Neuronal stem cell (in vitro differentiated cells): Measurements from ENCODE around the gene SDSL.

Experiments
- DNase-seq: peaks from one replicate; pipeline ENCODE4 v3.0.0-alpha.2; 2013; ENCODE audit warnings: low spot score
- H2AFZ ChIP-seq: one replicate; pipeline ENCODE4 v1.6.1; 2013; ENCODE audit warnings: mild to moderate bottlenecking, low read length, inconsistent platforms
- H2AK5ac ChIP-seq: 2 replicates; pipeline ENCODE4 v1.6.1; 2013; ENCODE audit warnings: low read depth, mild to moderate bottlenecking, inconsistent platforms, low read length, moderate library complexity, mixed read lengths
- H2BK120ac ChIP-seq: 2 replicates; pipeline ENCODE4 v1.6.1; 2013; ENCODE audit warnings: low read depth, mild to moderate bottlenecking, inconsistent platforms, low read length, moderate library complexity, mixed read lengths
- H2BK12ac ChIP-seq: one replicate; pipeline ENCODE4 v1.6.1; 2013; ENCODE audit warnings: low read length, inconsistent platforms
- H2BK15ac ChIP-seq: 2 replicates; pipeline ENCODE4 v1.6.1; 2013; ENCODE audit warnings: mild to moderate bottlenecking, low read length, inconsistent platforms, mixed read lengths
- H2BK5ac ChIP-seq: one replicate; pipeline ENCODE4 v1.6.1; 2013; ENCODE audit warnings: inconsistent platforms, mild to moderate bottlenecking, low read length, moderate library complexity
- H3K14ac ChIP-seq: one replicate; pipeline ENCODE4 v1.6.1; 2013; ENCODE audit warnings: low read length, inconsistent platforms
- H3K18ac ChIP-seq: 2 replicates; pipeline ENCODE4 v1.6.1; 2013; ENCODE audit warnings: low read length, inconsistent platforms
- H3K23ac ChIP-seq: 2 replicates; pipeline ENCODE4 v1.6.1; 2013; ENCODE audit warnings: low read depth, mild to moderate bottlenecking, mixed read lengths, low read length, inconsistent platforms; ENCODE audit not compliant: poor library complexity
- H3K27ac ChIP-seq: replicated peaks from 3 replicates; pipeline ENCODE4 v1.5.1; 2013; ENCODE audit warnings: low read length, inconsistent platforms
- H3K27me3 ChIP-seq, 3 experiments: 2 replicates each; pipeline ENCODE4 v1.6.1; 2013; ENCODE audit warnings: low read length in 3 of 3, mild to moderate bottlenecking in 2 of 3, inconsistent platforms in 1 of 3, low read depth in 1 of 3, mixed read lengths in 1 of 3, moderate library complexity in 1 of 3; ENCODE audit not compliant: control insufficient read depth in 3 of 3, insufficient read depth in 3 of 3
- H3K36me3 ChIP-seq, 2 donors: replicated peaks in 1 of 2; 2 replicates each; pipeline ENCODE4 v1.6.1; 2013; ENCODE audit warnings: low read length in 2 of 2; ENCODE audit not compliant: control insufficient read depth in 2 of 2, insufficient read depth in 2 of 2
- H3K4ac ChIP-seq: 2 replicates; pipeline ENCODE4 v1.6.1; 2013; ENCODE audit warnings: inconsistent platforms, mild to moderate bottlenecking, low read length, moderate library complexity
- H3K4me1 ChIP-seq, 2 donors: 1 replicate in 1 of 2; 2 replicates in 1 of 2; pipeline ENCODE4 v1.6.1; 2013; ENCODE audit warnings: low read length in 2 of 2, low read depth in 1 of 2; ENCODE audit not compliant: control insufficient read depth in 2 of 2, insufficient read depth in 1 of 2
- H3K4me2 ChIP-seq: one replicate; pipeline ENCODE4 v1.6.1; 2013; ENCODE audit warnings: mild to moderate bottlenecking, low read length, inconsistent platforms; ENCODE audit not compliant: insufficient read depth, poor library complexity, severe bottlenecking
- H3K4me3 ChIP-seq, 2 donors: 2 replicates each; pipeline ENCODE4 v1.5.1; 2013; ENCODE audit warnings: low read length in 2 of 2, mild to moderate bottlenecking in 2 of 2, inconsistent platforms in 1 of 2, moderate library complexity in 1 of 2
- H3K79me1 ChIP-seq: one replicate; pipeline ENCODE4 v1.6.1; 2013; ENCODE audit warnings: low read depth, mild to moderate bottlenecking, inconsistent platforms, low read length, moderate library complexity
- H3K9ac ChIP-seq: one replicate; pipeline ENCODE4 v1.6.1; 2013; ENCODE audit warnings: mild to moderate bottlenecking, low read depth, low read length, inconsistent platforms; ENCODE audit not compliant: poor library complexity
- H3K9me3 ChIP-seq, 2 donors: replicated peaks in 1 of 2; 2 replicates each; pipeline versions ENCODE3 to v1.6.1; 2013; ENCODE audit warnings: low read length in 2 of 2, mild to moderate bottlenecking in 2 of 2, inconsistent platforms in 1 of 2, low read depth in 1 of 2, mixed read lengths in 1 of 2, moderate library complexity in 1 of 2; ENCODE audit not compliant: control insufficient read depth in 2 of 2, insufficient read depth in 1 of 2
- H4K8ac ChIP-seq: one replicate; pipeline ENCODE4 v1.6.1; 2013; ENCODE audit warnings: low read depth, mild to moderate bottlenecking, inconsistent platforms, low read length, moderate library complexity
- H4K91ac ChIP-seq: one replicate; pipeline ENCODE4 v1.6.1; 2013; ENCODE audit warnings: low read length, low read depth, mild to moderate bottlenecking, inconsistent platforms; ENCODE audit not compliant: poor library complexity
- WGBS, 2 donors: extraction: QIAGEN DNeasy Blood & Tissue Kit; methylation state at CpG; one replicate each; pipeline ENCODE4 v1.1.7; 2013; ENCODE audit warnings: missing lambda C conversion rate in 2 of 2, mixed read lengths in 1 of 2; ENCODE audit not compliant: insufficient read length in 2 of 2, insufficient replicate concordance in 1 of 2; ENCODE audit errors: extremely low coverage in 2 of 2; 5-methylcytosine and 5-hydroxymethylcytosine counted together

SDSL gene

DNA sequence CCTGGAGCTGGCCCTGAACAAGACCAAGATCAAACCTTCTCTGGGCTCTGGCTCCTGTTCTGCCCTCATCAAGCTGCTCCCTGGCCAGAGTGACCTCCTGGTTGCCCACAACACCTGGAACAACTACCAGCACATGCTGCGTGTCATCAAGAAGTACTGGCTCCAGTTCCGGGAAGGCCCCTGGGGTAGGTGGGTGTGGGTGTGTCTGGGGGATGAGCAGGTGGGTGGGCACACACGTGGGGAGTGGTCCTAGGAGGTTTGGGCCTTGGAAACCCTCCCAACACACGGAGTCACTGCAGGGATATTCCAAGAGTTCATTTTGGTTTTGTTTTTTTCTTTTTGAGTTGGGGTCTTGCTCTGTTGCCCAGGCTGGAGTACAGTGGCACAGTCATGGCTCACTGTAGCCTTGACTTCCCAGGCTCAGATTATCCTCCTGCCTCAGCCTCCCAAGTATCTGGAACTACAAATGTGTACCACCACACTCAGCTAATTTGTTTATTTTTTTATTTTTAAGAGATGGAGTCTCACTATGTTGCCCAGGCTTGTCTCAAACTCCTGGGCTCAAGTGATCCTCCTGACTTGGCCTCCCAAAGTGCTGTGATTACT, 47.3 kb upstream of the SDSL start:
- Histone ChIP-seq H3K4me1 (no peaks in the 10 kb centered on the region), H2BK5ac (no peak overlapping the region), H2AK5ac (no peak overlapping the region), H3K36me3 (peaks cover 11 to 57% of the 10 kb centered on the region in 2 donors), H3K23ac (no peak overlapping the region), H4K91ac (no peak overlapping the region), H3K14ac (no peak overlapping the region), H3K4ac (no peak overlapping the region), H2BK15ac (no peak overlapping the region), H3K4me3 (no peak overlapping the region), H2BK12ac (no peak overlapping the region), H4K8ac (no peak overlapping the region), H3K27ac (no peak overlapping the region), H3K9ac (no peak overlapping the region), H3K27me3 (no peaks in the 10 kb centered on the region), H2AFZ (no peak overlapping the region), H3K4me2 (no peak overlapping the region), H3K18ac (peak overlapping the region; percentile 16), H3K9me3 (peaks cover 0 to 2% of the 10 kb centered on the region in 2 donors), H3K79me1 (peaks cover 3% of the 10 kb centered on the region), H2BK120ac (no peak overlapping the region)
- WGBS, 2 donors: no CpG with 5 or more reads among the region's 4 CpGs
- no peak for DNase-seq

DNA sequence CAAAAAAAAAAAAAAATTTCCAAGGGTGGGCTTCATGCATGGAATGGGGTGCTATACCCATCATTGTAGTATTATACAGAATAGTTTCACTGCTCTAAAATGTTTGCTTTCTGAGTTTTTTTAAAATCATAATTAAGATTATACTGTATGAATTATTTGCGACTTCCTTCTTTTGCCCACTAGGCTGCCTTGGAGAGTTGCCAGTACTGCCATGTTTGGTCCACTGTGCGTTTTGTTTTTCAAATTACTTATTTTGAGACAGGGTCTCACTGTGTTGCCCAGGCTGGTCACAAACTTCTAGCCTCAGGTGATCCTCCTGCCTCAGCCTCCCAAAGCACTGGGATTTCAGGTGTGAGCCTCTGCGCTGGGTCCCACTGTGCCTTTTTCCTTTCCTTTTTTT, 43.9 kb upstream of the SDSL start:
- H2BK120ac ChIP-seq: no peak overlapping the region
- no peak overlapping the region for H4K91ac ChIP-seq
- no peak overlapping the region for H3K4ac ChIP-seq
- H2AK5ac ChIP-seq: no peak overlapping the region
- no peak overlapping the region for H2BK15ac ChIP-seq
- peaks cover 0 to 2% of the 10 kb centered on the region in 2 donors for H3K9me3 ChIP-seq
- no peak for DNase-seq
- no peak overlapping the region for H3K4me2 ChIP-seq
- no peak overlapping the region for H2BK5ac ChIP-seq
- H3K9ac ChIP-seq: no peak overlapping the region
- H4K8ac ChIP-seq: no peak overlapping the region
- peaks cover 12 to 53% of the 10 kb centered on the region in 2 donors for H3K36me3 ChIP-seq
- no peak overlapping the region for H3K18ac ChIP-seq
- no peak overlapping the region for H3K27ac ChIP-seq
- H2AFZ ChIP-seq: no peak overlapping the region
- no peak overlapping the region for H3K23ac ChIP-seq
- H3K79me1 ChIP-seq: no peaks in the 10 kb centered on the region
- no CpG with 5 or more reads among the region's 3 CpGs for WGBS, 2 donors
- H3K14ac ChIP-seq: no peak overlapping the region
- H2BK12ac ChIP-seq: no peak overlapping the region
- no peaks in the 10 kb centered on the region for H3K27me3 ChIP-seq
- H3K4me1 ChIP-seq: peaks cover 6 to 12% of the 10 kb centered on the region in 2 donors
- H3K4me3 ChIP-seq: no peak overlapping the region

DNA sequence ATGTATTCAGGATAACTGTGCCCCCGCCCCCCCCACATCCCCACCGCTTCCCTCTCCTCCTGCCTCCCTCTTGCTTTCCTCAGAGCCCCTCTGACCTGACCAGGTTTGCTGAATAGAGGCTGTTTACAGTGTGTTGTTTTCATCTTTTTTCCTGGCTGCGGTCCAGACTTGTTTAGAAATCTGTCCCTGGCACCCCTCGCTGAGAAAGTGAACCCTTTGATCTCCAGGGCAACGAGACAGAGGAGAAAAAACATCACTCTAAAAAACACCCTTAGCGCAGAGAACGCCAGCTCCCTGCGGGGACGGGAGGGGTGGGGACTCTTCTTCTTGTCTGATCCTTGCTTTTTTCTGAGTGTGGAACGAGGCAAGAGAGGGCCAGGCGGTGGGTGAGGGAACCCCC, 41.0 kb upstream of the SDSL start:
- no peak for DNase-seq
- Histone ChIP-seq H3K27ac (no peak overlapping the region), H2AK5ac (peak overlapping the region; percentile 90), H2AFZ (peak overlapping the region; percentile 42), H3K36me3 (peaks cover 7 to 46% of the 10 kb centered on the region in 2 donors), H2BK15ac (no peak overlapping the region), H3K79me1 (no peaks in the 10 kb centered on the region), H4K91ac (no peak overlapping the region), H2BK5ac (no peak overlapping the region), H2BK120ac (no peak overlapping the region), H3K9ac (no peak overlapping the region), H2BK12ac (no peak overlapping the region), H3K23ac (no peak overlapping the region), H3K9me3 (no peaks in the 10 kb centered on the region), H3K4ac (no peak overlapping the region), H3K27me3 (no peaks in the 10 kb centered on the region), H3K18ac (no peak overlapping the region), H3K14ac (no peak overlapping the region), H3K4me1 (peaks cover 6 to 12% of the 10 kb centered on the region in 2 donors), H3K4me2 (no peak overlapping the region), H4K8ac (no peak overlapping the region), H3K4me3 (no peak overlapping the region)
- WGBS, 2 donors: no CpG with 5 or more reads among the region's 11 CpGs

DNA sequence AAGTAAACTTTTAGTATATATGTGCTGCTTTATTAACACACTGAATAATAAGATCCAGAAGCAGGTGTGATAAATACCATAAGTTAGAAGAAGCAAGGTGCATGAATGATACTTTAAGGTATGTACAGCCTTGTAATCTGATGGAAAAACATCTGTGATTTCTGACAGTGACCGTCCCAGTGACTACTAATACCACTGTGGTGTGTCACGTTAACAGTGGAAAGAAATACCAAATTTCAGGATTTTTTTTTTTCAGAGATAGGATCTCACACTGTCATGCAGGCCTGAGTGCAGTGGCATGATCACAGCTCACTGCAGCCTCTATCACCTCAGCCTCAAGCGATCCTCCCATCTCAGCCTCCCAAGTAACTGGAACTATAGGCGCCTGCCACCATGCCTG, 40.0 kb upstream of the SDSL start:
- Histone ChIP-seq H3K36me3 (peaks cover 7 to 43% of the 10 kb centered on the region in 2 donors), H3K79me1 (no peaks in the 10 kb centered on the region), H3K14ac (no peak overlapping the region), H3K4me3 (no peak overlapping the region), H3K4me1 (peaks cover 6 to 12% of the 10 kb centered on the region in 2 donors), H2AK5ac (no peak overlapping the region), H4K8ac (no peak overlapping the region), H3K27ac (no peak overlapping the region), H3K4ac (no peak overlapping the region), H3K27me3 (no peaks in the 10 kb centered on the region), H2AFZ (no peak overlapping the region), H3K18ac (no peak overlapping the region), H3K23ac (no peak overlapping the region), H3K9ac (no peak overlapping the region), H2BK120ac (no peak overlapping the region), H2BK5ac (no peak overlapping the region), H4K91ac (no peak overlapping the region), H3K4me2 (no peak overlapping the region), H2BK12ac (no peak overlapping the region), H3K9me3 (no peaks in the 10 kb centered on the region), H2BK15ac (no peak overlapping the region)
- no peak for DNase-seq
- WGBS, 2 donors: no CpG with 5 or more reads among the region's 4 CpGs
